HepG2 (cell line): Measurements from ENCODE around the gene EFCAB13.

ENCODE experiments used
- BHLHE40 ChIP-seq: IDR thresholded peaks from 2 replicates; pipeline ENCODE4 v1.6.1; 2011; ENCODE audit warnings: low read length, improper control_type of control experiment
- JUNB ChIP-seq: sonication (generic); formaldehyde crosslinking; IDR thresholded peaks from 2 replicates; pipeline ENCODE4 v1.8.0; 2022; ENCODE audit warnings: missing genetic modification reagents, mild to moderate bottlenecking, borderline replicate concordance
- KDM5B ChIP-seq: sonication (generic); formaldehyde crosslinking; IDR thresholded peaks from 2 replicates; pipeline ENCODE4 v1.4.0; 2020; ENCODE audit warnings: missing genetic modification reagents, mild to moderate bottlenecking, borderline replicate concordance
- MBNL3 ChIP-seq: fragments of 250-450 bp; sonication (Bioruptor Pico); conservative IDR thresholded peaks from 2 replicates; pipeline ENCODE4 v1.8.0; 2022; ENCODE audit warnings: mild to moderate bottlenecking, inconsistent platforms
- YY1 ChIP-seq: IDR thresholded peaks from 2 replicates; pipeline ENCODE4 v1.6.1; 2011; ENCODE audit warnings: low read length, low read depth, moderate library complexity, mild to moderate bottlenecking; ENCODE audit not compliant: insufficient read depth, insufficient replicate concordance
- ZMAT3 ChIP-seq: sonication (generic); formaldehyde crosslinking; conservative IDR thresholded peaks from 2 replicates; pipeline ENCODE4 v1.7.0; 2021; ENCODE audit warnings: missing genetic modification reagents
- ZNF282 ChIP-seq: fragments of 450-650 bp; IDR thresholded peaks from 2 replicates; pipeline ENCODE4 v1.6.1; 2018; ENCODE audit not compliant: partially characterized antibody
- ZNF446 ChIP-seq: sonication (generic); formaldehyde crosslinking; IDR thresholded peaks from 2 replicates; pipeline ENCODE4 v1.5.0; 2020; ENCODE audit warnings: mild to moderate bottlenecking, missing genetic modification reagents
- ZNF891 ChIP-seq: sonication (generic); formaldehyde crosslinking; IDR thresholded peaks from 2 replicates; pipeline ENCODE4 v1.5.0; 2020; ENCODE audit warnings: mild to moderate bottlenecking, missing genetic modification reagents
- TF ChIP-seq, protein P1 (sequence below): sonication (generic); formaldehyde crosslinking; IDR thresholded peaks from 2 replicates; pipeline ENCODE4 v1.5.0; 2020; ENCODE audit warnings: mild to moderate bottlenecking, missing genetic modification reagents, moderate library complexity
- TF ChIP-seq, protein P2 (sequence below): sonication (generic); formaldehyde crosslinking; IDR thresholded peaks from 2 replicates; pipeline ENCODE4 v1.8.1; 2023; ENCODE audit warnings: mild to moderate bottlenecking, missing genetic modification reagents

DNA sequence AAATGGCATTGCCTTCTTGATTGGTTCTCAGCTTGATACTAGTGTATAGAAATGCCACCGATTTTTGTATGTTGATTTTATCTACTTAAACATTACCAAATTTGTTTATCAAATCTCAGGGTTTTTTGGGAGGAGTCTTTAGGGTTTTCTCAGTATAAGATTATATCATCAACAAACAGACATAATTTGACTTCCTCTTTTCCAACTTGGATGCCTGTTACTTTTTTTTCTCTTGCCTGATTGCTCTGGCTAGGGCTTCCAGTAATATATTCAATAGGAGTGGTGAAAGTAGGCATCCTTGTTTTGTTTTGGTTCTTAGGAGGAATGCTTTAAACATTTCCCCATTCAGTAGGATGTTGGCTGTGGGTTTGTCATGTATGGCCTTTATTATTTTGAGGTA, 29.1 kb downstream of the EFCAB13 start:
- TF ChIP-seq, protein P1, sequence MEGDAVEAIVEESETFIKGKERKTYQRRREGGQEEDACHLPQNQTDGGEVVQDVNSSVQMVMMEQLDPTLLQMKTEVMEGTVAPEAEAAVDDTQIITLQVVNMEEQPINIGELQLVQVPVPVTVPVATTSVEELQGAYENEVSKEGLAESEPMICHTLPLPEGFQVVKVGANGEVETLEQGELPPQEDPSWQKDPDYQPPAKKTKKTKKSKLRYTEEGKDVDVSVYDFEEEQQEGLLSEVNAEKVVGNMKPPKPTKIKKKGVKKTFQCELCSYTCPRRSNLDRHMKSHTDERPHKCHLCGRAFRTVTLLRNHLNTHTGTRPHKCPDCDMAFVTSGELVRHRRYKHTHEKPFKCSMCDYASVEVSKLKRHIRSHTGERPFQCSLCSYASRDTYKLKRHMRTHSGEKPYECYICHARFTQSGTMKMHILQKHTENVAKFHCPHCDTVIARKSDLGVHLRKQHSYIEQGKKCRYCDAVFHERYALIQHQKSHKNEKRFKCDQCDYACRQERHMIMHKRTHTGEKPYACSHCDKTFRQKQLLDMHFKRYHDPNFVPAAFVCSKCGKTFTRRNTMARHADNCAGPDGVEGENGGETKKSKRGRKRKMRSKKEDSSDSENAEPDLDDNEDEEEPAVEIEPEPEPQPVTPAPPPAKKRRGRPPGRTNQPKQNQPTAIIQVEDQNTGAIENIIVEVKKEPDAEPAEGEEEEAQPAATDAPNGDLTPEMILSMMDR (CRISPR knock-in tag) = no peak
- TF ChIP-seq ZMAT3 (CRISPR knock-in tag) = no peak
- TF ChIP-seq, protein P2, sequence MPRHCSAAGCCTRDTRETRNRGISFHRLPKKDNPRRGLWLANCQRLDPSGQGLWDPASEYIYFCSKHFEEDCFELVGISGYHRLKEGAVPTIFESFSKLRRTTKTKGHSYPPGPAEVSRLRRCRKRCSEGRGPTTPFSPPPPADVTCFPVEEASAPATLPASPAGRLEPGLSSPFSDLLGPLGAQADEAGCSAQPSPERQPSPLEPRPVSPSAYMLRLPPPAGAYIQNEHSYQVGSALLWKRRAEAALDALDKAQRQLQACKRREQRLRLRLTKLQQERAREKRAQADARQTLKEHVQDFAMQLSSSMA (CRISPR knock-in tag) = no peak
- no peak for TF ChIP-seq JUNB (CRISPR knock-in tag)
- TF ChIP-seq KDM5B = no peak
- no peak for TF ChIP-seq YY1
- TF ChIP-seq BHLHE40 = no peak
- TF ChIP-seq ZNF891 = no peak
- TF ChIP-seq MBNL3 (CRISPR knock-in tag) = no peak
- no peak for TF ChIP-seq ZNF282
- no peak for TF ChIP-seq ZNF446 (CRISPR knock-in tag)
